SH-SY5Y (cell line): ENCODE measurements around the gene STK32C.

Experiments
- GATA2 ChIP-seq: IDR thresholded peaks from 2 replicates; pipeline ENCODE4 v1.6.1; 2011; ENCODE audit warnings: mild to moderate bottlenecking, low read depth, low read length
- GATA3 ChIP-seq: IDR thresholded peaks from 2 replicates; pipeline ENCODE4 v1.6.1; 2011; ENCODE audit warnings: low read depth, mild to moderate bottlenecking, low read length, moderate library complexity

STK32C gene

GRCh38 chr10:132290631-132291030 is 17.1 kb downstream of the STK32C start:
- TF ChIP-seq GATA3 (no peak), GATA2 (no peak)

GRCh38 chr10:132289439-132289838 is 18.3 kb downstream of the STK32C start:
- TF ChIP-seq GATA2, result no peak
- no peak for TF ChIP-seq GATA3

- TF ChIP-seq GATA3, result no peak
- no peak for TF ChIP-seq GATA2
Measured at GRCh38 chr10:132283604-132284382, 24.0 kb downstream of the STK32C start.

GRCh38 chr10:132282667-132283603 is 24.8 kb downstream of the STK32C start:
- TF ChIP-seq GATA3, result no peak
- TF ChIP-seq GATA2, result no peak

GRCh38 chr10:132281915-132282666 is 25.7 kb downstream of the STK32C start:
- no peak for TF ChIP-seq GATA2
- no peak for TF ChIP-seq GATA3

- TF ChIP-seq GATA2 (no peak), GATA3 (no peak)
Measured at GRCh38 chr10:132280646-132281074, 27.1 kb downstream of the STK32C start.

GRCh38 chr10:132279873-132280645 is 27.7 kb downstream of the STK32C start:
- no peak for TF ChIP-seq GATA3
- no peak for TF ChIP-seq GATA2

- no peak for TF ChIP-seq GATA3
- no peak for TF ChIP-seq GATA2
Measured at GRCh38 chr10:132277311-132277741, 30.4 kb downstream of the STK32C start.

- TF ChIP-seq GATA2, result no peak
- TF ChIP-seq GATA3, result no peak
Measured at GRCh38 chr10:132276706-132277105, 31.0 kb downstream of the STK32C start.

GRCh38 chr10:132276179-132276675 is 31.5 kb downstream of the STK32C start:
- no peak for TF ChIP-seq GATA3
- TF ChIP-seq GATA2, result no peak

GRCh38 chr10:132275426-132276178 is 32.1 kb downstream of the STK32C start:
- TF ChIP-seq GATA2 (no peak), GATA3 (no peak)

- no peak for TF ChIP-seq GATA3
Measured at GRCh38 chr10:132274986-132275385, 32.8 kb downstream of the STK32C start.
